Ovary (tissue), 3 donors: ENCODE results near the gene TTC33.

Source experiments
- CTCF ChIP-seq, 3 donors: fragments of 450-650 bp in 2 of 3; fragments of 200-600 bp in 1 of 3; IDR thresholded peaks; one replicate each; pipeline versions ENCODE4 v1.5.1 to v1.8.0; 2016 to 2022; ENCODE audit warnings: antibody characterized with exemption in 3 of 3, mild to moderate bottlenecking in 1 of 3
- EP300 ChIP-seq: sonication (generic); formaldehyde crosslinking; IDR thresholded peaks from one replicate; pipeline ENCODE4 v1.6.1; 2017; ENCODE audit warnings: antibody characterized with exemption
- POLR2A ChIP-seq: fragments of 450-650 bp; IDR thresholded peaks from one replicate; pipeline ENCODE4 v1.6.1; 2017; ENCODE audit warnings: antibody characterized with exemption, mild to moderate bottlenecking, moderate library complexity
- donor health status: DM: no; HTN: no; CAD: no.

GRCh38 chr5:40464511-40464910, 291.2 kb downstream of the TTC33 start:
- TF ChIP-seq CTCF (IDR thresholded peaks at IDR 0.05) (no peak), EP300 (no peak), POLR2A (no peak)
